AG10803 (cell line): ENCODE data around the gene INPP5B.
A peak's percentile ranks its signal among the peaks of the same experiment; 100 is the strongest.

Source experiments
- DNase-seq: peaks from one replicate; pipeline ENCODE4 v3.0.0; 2010; ENCODE audit warnings: low read depth
- H3K4me3 ChIP-seq: 2 replicates; pipeline ENCODE4 v1.5.1; 2011; ENCODE audit warnings: mild to moderate bottlenecking, low read length, control low read depth
- CTCF ChIP-seq: conservative IDR thresholded peaks from 2 replicates; pipeline ENCODE4 v1.5.1; 2011; ENCODE audit warnings: mild to moderate bottlenecking, low read length, control low read depth, inconsistent platforms

INPP5B gene

DNA sequence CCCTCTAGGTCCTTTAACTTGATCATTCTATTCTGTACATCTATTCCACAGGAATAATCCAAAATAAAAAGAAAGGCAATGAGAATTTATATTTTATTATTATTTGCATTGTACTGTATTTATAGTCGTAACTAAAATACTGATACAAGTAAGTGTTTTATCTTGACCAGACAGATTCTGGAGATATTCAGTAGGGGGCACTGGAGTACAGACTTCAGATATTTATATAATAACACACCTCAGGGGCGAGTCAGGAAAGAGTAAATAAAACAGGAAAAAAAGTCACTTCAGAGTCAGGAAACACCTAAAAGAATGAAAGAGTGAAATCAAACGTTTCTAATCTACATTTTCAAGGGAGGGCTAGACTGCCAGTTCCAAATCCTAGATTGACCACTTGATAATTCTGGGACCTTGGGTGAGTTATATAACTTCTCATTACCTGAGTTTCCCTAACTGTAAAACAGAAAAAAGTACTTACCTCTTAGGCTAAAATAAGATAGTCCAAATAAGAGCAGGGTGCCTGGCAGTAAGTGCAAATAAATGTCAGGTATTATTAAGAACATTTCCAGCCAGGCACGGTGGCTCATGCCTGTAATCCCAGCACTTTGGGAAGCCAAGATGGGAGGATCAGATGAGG, 56.4 kb downstream of the INPP5B start:
- H3K4me3 ChIP-seq = no peak overlapping the region
- peak; percentile 34 for DNase-seq
- peak; percentile 47 for TF ChIP-seq CTCF

- no peak overlapping the region for H3K4me3 ChIP-seq
- TF ChIP-seq CTCF = no peak
- no peak for DNase-seq
Observed at GRCh38 chr1:37888022-37888700, 58.7 kb downstream of the INPP5B start.

- no peak for DNase-seq
- no peak overlapping the region for H3K4me3 ChIP-seq
- no peak for TF ChIP-seq CTCF
Observed at GRCh38 chr1:37884145-37884544, 62.7 kb downstream of the INPP5B start.

- no peak for DNase-seq
- no peak overlapping the region for H3K4me3 ChIP-seq
- no peak for TF ChIP-seq CTCF
Observed at GRCh38 chr1:37883671-37884070, 63.2 kb downstream of the INPP5B start.

- DNase-seq = no peak
- TF ChIP-seq CTCF = no peak
- no peak overlapping the region for H3K4me3 ChIP-seq
Observed at GRCh38 chr1:37879865-37880264, 67.0 kb downstream of the INPP5B start.

DNA sequence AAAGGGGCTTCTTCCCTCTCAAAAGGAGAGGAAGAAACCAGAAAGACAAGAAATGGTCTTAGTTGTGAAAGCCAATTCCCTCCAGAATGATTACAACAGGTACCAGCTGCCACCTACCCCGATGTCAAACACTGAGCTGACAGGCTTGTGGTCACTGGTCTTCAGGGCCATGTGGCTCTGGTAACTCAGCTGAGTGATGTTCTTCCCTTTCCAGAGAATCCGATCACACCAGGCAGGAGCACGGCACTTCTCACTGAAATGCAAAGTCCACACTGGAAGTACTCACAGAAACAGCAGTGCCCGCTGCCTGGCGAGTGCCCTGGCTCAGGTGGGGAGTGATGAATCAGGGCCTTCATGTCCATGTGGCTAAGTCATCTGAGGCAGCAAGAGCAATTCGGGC, 68.8 kb downstream of the INPP5B start:
- no peak overlapping the region for H3K4me3 ChIP-seq
- DNase-seq = no peak
- no peak for TF ChIP-seq CTCF

DNA sequence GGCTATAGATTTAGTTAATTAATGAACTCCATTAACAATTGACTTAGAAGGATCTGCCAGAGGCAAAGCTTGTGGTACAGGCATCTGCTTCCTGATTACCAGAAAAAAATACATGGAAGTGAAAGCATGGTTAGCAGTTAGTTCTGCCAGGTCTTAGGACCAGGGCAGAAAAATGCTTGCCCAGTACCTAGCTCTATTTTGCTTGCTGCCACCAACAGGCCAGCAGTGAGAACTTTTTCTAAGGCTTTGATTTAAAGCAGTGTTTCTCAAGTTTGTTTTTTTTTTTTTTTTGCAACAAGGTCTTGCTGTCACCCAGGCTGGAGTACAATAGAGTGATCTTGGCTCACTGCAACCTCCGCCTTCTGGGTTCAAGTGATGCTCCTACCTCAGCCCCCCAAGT, 71.0 kb downstream of the INPP5B start:
- DNase-seq = no peak
- no peak; the same call in 1 of the 2 replicates for TF ChIP-seq CTCF
- H3K4me3 ChIP-seq = no peak overlapping the region
